Measurements from ENCODE around the gene TMPRSS11E. TPM values are rescaled to one million over a fixed set of nuclear protein-coding genes. Genes with fewer than 3 reads are reported as not detected.

Gene TMPRSS11E
- total RNA-seq, 1 experiment from 2014 or later, result 2.3 TPM

DNA sequence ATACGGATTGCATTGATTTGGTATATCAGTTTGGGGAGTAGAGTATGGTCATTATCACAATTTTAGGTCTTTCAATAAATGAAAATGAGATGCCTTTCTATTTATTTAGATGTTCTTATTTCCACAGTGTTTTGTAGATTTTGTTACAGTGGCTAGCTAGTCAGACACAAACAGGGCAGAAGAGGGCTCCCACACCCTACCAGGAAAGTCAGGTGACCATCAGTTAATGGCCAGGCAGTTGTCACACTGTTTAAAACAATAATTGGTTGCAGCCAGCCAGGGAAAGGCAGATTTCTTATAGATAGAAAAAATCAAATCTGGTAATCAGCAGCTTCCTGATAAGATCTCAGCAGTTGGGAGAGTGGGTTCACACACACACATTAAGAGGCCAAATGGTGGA is 71.6 kb downstream of the TMPRSS11E start:
- WGBS (ENCODE audit: extremely low coverage, insufficient read length, low lambda C conversion rate), result no CpG with 5 or more reads among the region's 1 CpG
- TF ChIP-seq, protein P1, sequence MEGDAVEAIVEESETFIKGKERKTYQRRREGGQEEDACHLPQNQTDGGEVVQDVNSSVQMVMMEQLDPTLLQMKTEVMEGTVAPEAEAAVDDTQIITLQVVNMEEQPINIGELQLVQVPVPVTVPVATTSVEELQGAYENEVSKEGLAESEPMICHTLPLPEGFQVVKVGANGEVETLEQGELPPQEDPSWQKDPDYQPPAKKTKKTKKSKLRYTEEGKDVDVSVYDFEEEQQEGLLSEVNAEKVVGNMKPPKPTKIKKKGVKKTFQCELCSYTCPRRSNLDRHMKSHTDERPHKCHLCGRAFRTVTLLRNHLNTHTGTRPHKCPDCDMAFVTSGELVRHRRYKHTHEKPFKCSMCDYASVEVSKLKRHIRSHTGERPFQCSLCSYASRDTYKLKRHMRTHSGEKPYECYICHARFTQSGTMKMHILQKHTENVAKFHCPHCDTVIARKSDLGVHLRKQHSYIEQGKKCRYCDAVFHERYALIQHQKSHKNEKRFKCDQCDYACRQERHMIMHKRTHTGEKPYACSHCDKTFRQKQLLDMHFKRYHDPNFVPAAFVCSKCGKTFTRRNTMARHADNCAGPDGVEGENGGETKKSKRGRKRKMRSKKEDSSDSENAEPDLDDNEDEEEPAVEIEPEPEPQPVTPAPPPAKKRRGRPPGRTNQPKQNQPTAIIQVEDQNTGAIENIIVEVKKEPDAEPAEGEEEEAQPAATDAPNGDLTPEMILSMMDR (conservative IDR thresholded peaks at IDR 0.05), result no peak
- no peaks in the 10 kb centered on the region for H3K23me2 ChIP-seq (ENCODE audit: insufficient read length, low read depth, low read length, poor library complexity, severe bottlenecking)
- H3K36me3 Mint-ChIP-seq (ENCODE audit: insufficient read depth in 1 of 3, low read depth in 3 of 3), result no peaks in the 10 kb centered on the region
- no peak overlapping the region for H3K9ac ChIP-seq (ENCODE audit: extremely low read depth, insufficient read length, low read length)
- H3K27ac ChIP-seq (ENCODE audit: insufficient read length, low read depth, low read length), result no peak overlapping the region
- no peak overlapping the region for H2BK12ac ChIP-seq (ENCODE audit: insufficient read length, low read depth, low read length)
- H3T11ph ChIP-seq (ENCODE audit: low read length), result no peak overlapping the region
- no peak overlapping the region for H2BK20ac ChIP-seq (ENCODE audit: low read depth, low read length, poor library complexity, severe bottlenecking)
- H2BK15ac ChIP-seq (ENCODE audit: low read depth, low read length), result no peak overlapping the region
- no peak overlapping the region for H2BK120ac ChIP-seq (ENCODE audit: low read depth, low read length, poor library complexity, severe bottlenecking)
- no peak overlapping the region for H3K18ac ChIP-seq (ENCODE audit: insufficient read length, low read depth, low read length)
- no peak overlapping the region for H3K14ac ChIP-seq (ENCODE audit: insufficient read depth, low read length)
- H2AFZ ChIP-seq (ENCODE audit: low read length), result no peak overlapping the region
- no peak overlapping the region for H4K5ac ChIP-seq (ENCODE audit: insufficient read length, low read depth, low read length)
- no peaks in the 10 kb centered on the region for H3K4me1 Mint-ChIP-seq
- H3K4me1 ChIP-seq (ENCODE audit: insufficient read depth, low read length), result no peaks in the 10 kb centered on the region
- H4K20me1 ChIP-seq (ENCODE audit: control insufficient read depth, insufficient read depth, insufficient read length), result no peaks in the 10 kb centered on the region
- no peak overlapping the region for H3K27ac Mint-ChIP-seq
- no peak overlapping the region for H3K23ac ChIP-seq (ENCODE audit: insufficient read length, low read depth, low read length)
- no peak overlapping the region for H4K8ac ChIP-seq (replicated peaks; ENCODE audit: insufficient read length, low read depth, low read length)
- no peaks in the 10 kb centered on the region for H3K27me3 ChIP-seq (ENCODE audit: insufficient read depth, low read length)
- H4K91ac ChIP-seq (ENCODE audit: insufficient read length, low read depth, low read length), result no peak overlapping the region
- no peaks in the 10 kb centered on the region for H3K9me3 Mint-ChIP-seq
- no peak overlapping the region for H3K4me3 Mint-ChIP-seq
- no peaks in the 10 kb centered on the region for H3K9me3 ChIP-seq (ENCODE audit: control insufficient read depth, low read depth, low read length)
- no peaks in the 10 kb centered on the region for H3K79me1 ChIP-seq (ENCODE audit: insufficient read depth, low read depth, low read length, poor library complexity, severe bottlenecking)
- DNase-seq, result no peak
- H3K27me3 Mint-ChIP-seq (ENCODE audit: low read depth), result no peaks in the 10 kb centered on the region
- H3K4ac ChIP-seq (ENCODE audit: low read depth, low read length), result no peak overlapping the region
- no peak overlapping the region for H2BK5ac ChIP-seq (ENCODE audit: insufficient read length, low read length)
- no peaks in the 10 kb centered on the region for H3K79me2 ChIP-seq (ENCODE audit: insufficient read depth, low read length)
- no peak overlapping the region for H3K4me2 ChIP-seq (ENCODE audit: insufficient read depth, insufficient read length, low read length)
- no peak overlapping the region for H3K56ac ChIP-seq (ENCODE audit: insufficient read length, low read depth, low read length)
- no peak overlapping the region for H2AK5ac ChIP-seq (ENCODE audit: insufficient read length, low read length)

Data from H9 (cell line).